H1 (cell line): ENCODE measurements around the gene SUSD1.

Source experiments
- CTCF ChIP-seq, 3 experiments: IDR thresholded peaks; 1 replicate in 2 of 3; 2 replicates in 1 of 3; pipeline versions ENCODE4 v1.5.1 to v1.6.1; 2011; ENCODE audit warnings: low read length in 3 of 3, mild to moderate bottlenecking in 3 of 3, inconsistent platforms in 2 of 3, low read depth in 1 of 3, moderate library complexity in 1 of 3; ENCODE audit not compliant: insufficient read depth in 1 of 3; ENCODE audit errors: control extremely low read depth in 1 of 3
- EZH2 ChIP-seq: fragments of 200-600 bp; sonication (generic); IDR thresholded peaks from 2 replicates; pipeline ENCODE4 v1.7.1; 2012; ENCODE audit warnings: low read depth, mild to moderate bottlenecking, moderate library complexity, low read length, inconsistent platforms; ENCODE audit not compliant: severe bottlenecking
- POLR2A ChIP-seq, 2 experiments: IDR thresholded peaks; 1 replicate in 1 of 2; 2 replicates in 1 of 2; pipeline ENCODE4 v1.6.1; 2011; ENCODE audit warnings: low read depth in 2 of 2, low read length in 2 of 2, mild to moderate bottlenecking in 2 of 2; ENCODE audit errors: control extremely low read depth in 1 of 2

- TF ChIP-seq CTCF (IDR thresholded peaks at IDR 0.05; ENCODE audit: control extremely low read depth in 1 of 3, insufficient read depth in 1 of 3, low read depth in 1 of 3, low read length in 3 of 3) (no peak), POLR2A (IDR thresholded peaks at IDR 0.05; ENCODE audit: control extremely low read depth in 1 of 2, low read depth in 2 of 2, low read length in 2 of 2) (no peak), EZH2 (no peak)
These were observed 110.2 kb downstream of the SUSD1 start for GRCh38 chr9:112064871-112065270.
